ENCODE measurements around the gene MYOZ2. TPM values are rescaled to one million over a fixed set of nuclear protein-coding genes. Genes with fewer than 3 reads are reported as not detected.
"Not testable (repeated sequence)": the region's sequence is repeated elsewhere in the genome, so short reads cannot be mapped to it uniquely, and the experiment has no call there.

The MYOZ2 gene
- total RNA-seq, 4 donors from 2014 or later: 0.50 to 2.1 (median 0.61) TPM

DNA sequence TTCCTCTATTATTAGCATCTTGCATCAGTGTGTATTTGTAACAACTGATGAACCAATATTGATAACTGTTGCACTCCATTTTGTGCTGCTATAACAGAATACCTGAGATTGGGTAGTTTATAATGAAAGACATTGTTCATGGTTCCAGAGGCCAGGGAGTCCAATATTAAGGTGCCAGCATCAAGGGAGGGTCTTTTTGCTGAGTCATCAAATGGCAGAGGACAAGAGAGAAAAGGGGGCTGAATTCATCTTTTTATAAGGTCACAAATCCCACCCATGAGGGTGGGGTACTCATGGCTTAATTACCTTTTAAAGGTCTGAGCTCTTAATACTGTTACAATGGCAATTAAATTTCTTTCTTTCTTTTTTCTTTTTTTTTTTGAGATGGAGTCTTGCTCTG, 7.2 kb downstream of the MYOZ2 start:
- Histone ChIP-seq H3K36me3 (peaks cover 0 to 14% (median 0%) of the 10 kb centered on the region in 4 donors), H3K27ac (replicated peaks in 1 of 4) (no peak overlapping the region), H3K9me3 (no peaks in the 10 kb centered on the region), H3K4me3 (no peak overlapping the region), H3K4me1 (peaks cover 0 to 8% (median 0%) of the 10 kb centered on the region in 4 donors), H3K27me3 (no peaks in the 10 kb centered on the region)
- no peak for DNase-seq (ENCODE audit: extremely low spot score)
- intact Hi-C loops (cut with DNase I): no loop called here
- TF ChIP-seq, protein P1, sequence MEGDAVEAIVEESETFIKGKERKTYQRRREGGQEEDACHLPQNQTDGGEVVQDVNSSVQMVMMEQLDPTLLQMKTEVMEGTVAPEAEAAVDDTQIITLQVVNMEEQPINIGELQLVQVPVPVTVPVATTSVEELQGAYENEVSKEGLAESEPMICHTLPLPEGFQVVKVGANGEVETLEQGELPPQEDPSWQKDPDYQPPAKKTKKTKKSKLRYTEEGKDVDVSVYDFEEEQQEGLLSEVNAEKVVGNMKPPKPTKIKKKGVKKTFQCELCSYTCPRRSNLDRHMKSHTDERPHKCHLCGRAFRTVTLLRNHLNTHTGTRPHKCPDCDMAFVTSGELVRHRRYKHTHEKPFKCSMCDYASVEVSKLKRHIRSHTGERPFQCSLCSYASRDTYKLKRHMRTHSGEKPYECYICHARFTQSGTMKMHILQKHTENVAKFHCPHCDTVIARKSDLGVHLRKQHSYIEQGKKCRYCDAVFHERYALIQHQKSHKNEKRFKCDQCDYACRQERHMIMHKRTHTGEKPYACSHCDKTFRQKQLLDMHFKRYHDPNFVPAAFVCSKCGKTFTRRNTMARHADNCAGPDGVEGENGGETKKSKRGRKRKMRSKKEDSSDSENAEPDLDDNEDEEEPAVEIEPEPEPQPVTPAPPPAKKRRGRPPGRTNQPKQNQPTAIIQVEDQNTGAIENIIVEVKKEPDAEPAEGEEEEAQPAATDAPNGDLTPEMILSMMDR (IDR thresholded peaks at IDR 0.05): no peak
- TF ChIP-seq POLR2AphosphoS5 (IDR thresholded peaks at IDR 0.05) (no peak), EP300 (IDR thresholded peaks at IDR 0.05) (no peak), POLR2A (IDR thresholded peaks at IDR 0.05; ENCODE audit: low read depth) (no peak)

DNA sequence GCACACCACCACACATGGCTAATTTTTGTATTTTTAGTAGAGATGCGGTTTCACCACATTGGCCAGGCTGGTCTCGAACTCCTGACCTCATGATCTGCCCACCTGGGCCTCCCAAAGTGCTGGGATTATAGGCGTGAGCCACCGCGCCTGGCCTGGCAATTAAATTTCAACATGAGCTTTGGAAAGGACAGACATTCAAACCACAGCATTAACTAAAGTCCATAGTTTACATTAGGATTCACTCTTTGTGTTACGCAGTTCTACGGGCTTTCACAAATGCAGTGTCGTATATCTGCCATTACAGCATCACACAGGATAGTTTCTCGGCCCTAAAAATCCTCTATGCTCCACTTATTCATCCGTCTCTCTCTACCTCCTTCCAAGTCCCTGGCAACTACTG, 7.7 kb downstream of the MYOZ2 start:
- H3K9me3 ChIP-seq; H3K27me3 ChIP-seq; H3K27ac ChIP-seq (replicated peaks in 1 of 4); H3K4me1 ChIP-seq; intact Hi-C loops (cut with DNase I); DNase-seq (ENCODE audit: extremely low spot score); H3K4me3 ChIP-seq: not testable (repeated sequence)
- WGBS: 89% methylated on average over 10 of the region's 10 CpGs
- peaks cover 0 to 14% (median 0%) of the 10 kb centered on the region in 4 donors for H3K36me3 ChIP-seq

DNA sequence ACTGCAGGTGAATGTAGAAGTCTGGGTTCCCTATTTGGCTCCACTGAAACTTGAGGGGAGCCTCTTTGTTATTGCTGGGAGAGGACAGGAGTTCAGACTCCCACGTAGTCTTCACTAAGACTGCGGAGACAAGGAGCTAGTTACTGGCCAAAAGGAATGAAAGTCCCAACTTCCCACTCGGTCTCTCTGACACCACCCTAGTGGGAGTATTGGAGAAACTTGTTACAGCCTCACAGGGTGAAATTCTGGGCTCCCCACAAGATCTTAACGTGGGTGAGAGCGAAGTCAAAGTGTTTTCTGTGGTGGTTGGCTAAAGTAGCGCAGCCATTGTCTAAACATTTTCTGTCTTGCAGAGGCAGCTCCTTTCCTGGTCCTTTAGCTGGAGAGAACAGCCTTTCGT, 13.5 kb downstream of the MYOZ2 start:
- TF ChIP-seq EP300 (IDR thresholded peaks at IDR 0.05) (no peak), POLR2AphosphoS5 (IDR thresholded peaks at IDR 0.05) (no peak), POLR2A (IDR thresholded peaks at IDR 0.05; ENCODE audit: low read depth) (no peak)
- TF ChIP-seq, protein P1 (IDR thresholded peaks at IDR 0.05): no peak
- H3K36me3 ChIP-seq: peaks cover 0 to 26% (median 0%) of the 10 kb centered on the region in 4 donors
- H3K4me3 ChIP-seq: no peak overlapping the region
- DNase-seq (ENCODE audit: extremely low spot score): no peak
- H3K4me1 ChIP-seq: peaks cover 0 to under 1% (median 0%) of the 10 kb centered on the region in 4 donors
- H3K27me3 ChIP-seq: no peaks in the 10 kb centered on the region
- intact Hi-C loops (cut with DNase I): no loop called here
- no peak overlapping the region for H3K27ac ChIP-seq (replicated peaks in 1 of 4)
- H3K9me3 ChIP-seq: no peaks in the 10 kb centered on the region
- WGBS: 87% methylated on average over 7 of the region's 7 CpGs

DNA sequence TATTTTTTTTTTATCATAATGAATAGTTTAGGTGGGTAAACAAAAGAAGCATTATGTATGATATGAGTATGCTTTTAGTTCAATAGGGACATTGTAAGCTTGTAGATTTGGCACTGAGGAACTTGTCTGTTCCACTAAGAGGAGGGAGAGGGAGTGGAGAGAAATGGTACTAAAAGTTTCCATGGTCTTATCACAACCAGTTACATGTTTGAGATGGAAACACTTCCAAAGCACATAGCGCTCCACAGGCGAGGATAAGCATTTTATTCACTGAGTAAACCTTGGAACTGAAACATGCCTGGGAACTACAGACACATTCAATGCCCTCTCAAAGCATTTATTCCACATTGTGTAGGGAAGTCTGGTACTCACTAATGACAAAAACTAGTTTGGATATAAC, 15.5 kb downstream of the MYOZ2 start:
- H3K4me1 ChIP-seq: peaks cover 0 to 3% (median 0%) of the 10 kb centered on the region in 4 donors

DNA sequence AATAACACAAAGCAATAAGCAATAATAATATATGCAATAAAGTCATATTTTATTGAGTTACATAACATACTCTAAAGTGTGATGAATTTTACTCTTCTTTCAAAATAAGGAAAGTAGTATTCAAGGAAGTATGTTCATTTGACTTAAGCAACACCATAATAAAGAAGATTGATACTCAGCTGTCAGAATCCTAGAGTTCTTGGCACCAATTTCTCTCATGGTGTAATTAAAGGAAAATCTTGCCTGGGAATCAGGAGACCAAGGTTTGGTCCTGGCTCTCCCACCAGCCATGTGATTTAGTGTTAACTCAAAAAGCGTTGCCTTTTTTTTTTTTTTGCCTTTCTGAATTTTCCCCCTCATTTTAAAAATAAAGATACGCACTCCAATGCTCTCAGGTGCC, 17.1 kb downstream of the MYOZ2 start:
- Histone ChIP-seq H3K27me3 (no peaks in the 10 kb centered on the region), H3K4me1 (peaks cover 0 to 3% (median 0%) of the 10 kb centered on the region in 4 donors), H3K4me3 (no peak overlapping the region), H3K36me3 (peaks cover 0 to 46% (median 0%) of the 10 kb centered on the region in 4 donors), H3K9me3 (no peaks in the 10 kb centered on the region), H3K27ac (replicated peaks in 1 of 4) (no peak overlapping the region)
- DNase-seq (ENCODE audit: extremely low spot score): no peak
- WGBS: 94% methylated on average over 2 of the region's 2 CpGs
- intact Hi-C loops (cut with DNase I): no loop called here
- TF ChIP-seq POLR2AphosphoS5 (IDR thresholded peaks at IDR 0.05): no peak
- TF ChIP-seq, protein P1 (IDR thresholded peaks at IDR 0.05): no peak
- TF ChIP-seq EP300 (IDR thresholded peaks at IDR 0.05): no peak
- no peak for TF ChIP-seq POLR2A (IDR thresholded peaks at IDR 0.05; ENCODE audit: low read depth)

More for the DNA sequence above, 15.5 kb downstream of the MYOZ2 start:
- DNase-seq (ENCODE audit: extremely low spot score): no peak
- 96% methylated on average over 2 of the region's 2 CpGs for whole genome bisulfite sequencing
- Histone ChIP-seq H3K27ac (replicated peaks in 1 of 4) (no peak overlapping the region), H3K9me3 (no peaks in the 10 kb centered on the region), H3K4me3 (no peak overlapping the region), H3K36me3 (peaks cover 0 to 42% (median 0%) of the 10 kb centered on the region in 4 donors), H3K27me3 (no peaks in the 10 kb centered on the region)
- TF ChIP-seq, protein P1 (IDR thresholded peaks at IDR 0.05): no peak
- intact Hi-C loops (cut with DNase I): no loop called here

Data from esophagus muscularis mucosa (tissue), 4 donors.